Activated effector memory CD4-positive, alpha-beta T cell treated with Interleukin-2 at 50 U/mL for 16 hours (primary cell): ENCODE results near the gene RPL6.
"Not testable (repeated sequence)": the region's sequence is repeated elsewhere in the genome, so short reads cannot be mapped to it uniquely, and the experiment has no call there.

Experiments
- DNase-seq: peaks from one replicate; pipeline ENCODE4 v3.0.0-alpha.2; 2020

The RPL6 gene

DNA sequence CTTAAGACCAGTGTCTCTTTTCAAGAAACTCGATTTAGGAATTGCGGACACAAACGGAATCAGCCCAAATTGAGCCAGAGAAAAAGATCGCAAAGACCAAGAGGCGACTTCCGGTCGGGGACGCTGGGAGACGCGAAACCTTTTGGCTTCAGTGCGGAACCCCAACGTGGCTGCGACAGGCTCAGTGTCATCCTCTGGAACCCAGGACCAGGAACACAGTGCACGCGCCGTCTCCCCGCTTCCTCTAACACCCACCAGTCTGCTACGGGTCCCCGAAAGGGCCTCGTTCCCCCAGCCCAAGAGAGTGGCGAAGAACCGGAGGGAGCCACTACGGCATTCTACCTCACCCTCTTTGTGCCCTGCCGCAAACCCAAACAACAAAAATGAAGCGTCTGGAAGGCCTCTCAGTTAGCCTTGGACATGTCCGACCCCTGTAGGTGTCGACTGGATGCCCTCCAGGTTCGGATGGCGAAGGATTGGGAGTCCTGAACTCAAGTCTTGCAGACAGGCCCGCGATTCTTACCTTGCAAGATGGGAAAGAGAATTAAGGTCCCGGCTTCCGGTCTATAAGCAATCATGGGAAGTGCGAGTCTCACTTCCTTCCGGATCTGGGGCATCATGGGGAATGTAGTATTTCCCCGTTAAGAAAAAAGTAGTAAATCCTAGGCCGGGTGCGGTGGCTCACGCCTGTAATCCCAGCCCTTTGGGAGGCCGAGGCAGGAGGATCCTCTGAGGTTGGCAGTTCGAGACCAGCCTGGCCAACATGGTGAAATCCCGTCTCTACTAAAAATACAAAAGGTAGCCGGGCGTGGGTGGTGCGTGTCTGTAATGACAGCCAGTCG, at the start of gene RPL6:
RPL6 (minus strand) TSS at position 542 of the 842 bp plus-strand sequence. CDS start 949 bp downstream, outside the sequence.
- DNase-seq, result peak; percentile 69

DNA sequence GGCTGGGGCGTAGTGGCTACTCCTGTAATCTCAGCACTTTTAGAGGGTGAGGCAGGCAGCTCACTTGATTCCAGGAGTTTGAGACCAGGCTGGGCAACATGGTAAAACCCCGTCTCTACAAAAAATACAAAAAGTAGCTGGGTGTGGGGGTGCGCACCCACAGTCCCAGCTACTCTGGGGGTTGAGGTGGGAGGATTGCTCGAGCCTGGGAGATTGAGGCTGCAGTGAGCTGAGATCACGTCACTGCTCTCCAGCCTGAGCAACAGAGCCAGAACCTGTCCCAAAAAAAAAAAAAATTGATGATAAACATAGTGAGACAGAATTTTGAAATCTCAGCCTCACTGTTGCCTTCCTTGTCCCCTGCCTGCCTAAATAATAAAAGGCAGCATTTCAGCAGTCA, 49.3 kb upstream of the RPL6 start:
- no peak for DNase-seq

- DNase-seq, result no peak
Measured at GRCh38 chr12:112458330-112458729, 48.9 kb upstream of the RPL6 start.

DNA sequence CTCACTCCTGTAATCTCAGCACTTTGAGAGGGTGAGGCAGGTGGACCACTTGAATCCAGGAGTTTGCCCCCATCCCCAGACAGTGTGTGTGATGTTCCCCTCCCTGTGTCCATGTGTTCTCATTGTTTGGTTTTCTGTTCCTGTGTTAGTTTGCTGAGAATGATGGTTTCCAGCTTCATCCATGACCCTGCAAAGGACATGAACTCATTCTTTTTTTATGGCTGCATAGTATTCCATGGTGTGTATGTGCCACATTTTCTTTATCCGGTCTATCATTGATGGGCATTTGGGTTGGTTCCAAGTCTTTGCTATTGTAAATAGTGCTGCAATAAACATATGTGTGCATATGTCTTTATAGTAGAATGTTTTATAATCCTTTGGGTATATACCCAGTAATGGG, 47.7 kb upstream of the RPL6 start:
- DNase-seq, result not testable (repeated sequence)

DNA sequence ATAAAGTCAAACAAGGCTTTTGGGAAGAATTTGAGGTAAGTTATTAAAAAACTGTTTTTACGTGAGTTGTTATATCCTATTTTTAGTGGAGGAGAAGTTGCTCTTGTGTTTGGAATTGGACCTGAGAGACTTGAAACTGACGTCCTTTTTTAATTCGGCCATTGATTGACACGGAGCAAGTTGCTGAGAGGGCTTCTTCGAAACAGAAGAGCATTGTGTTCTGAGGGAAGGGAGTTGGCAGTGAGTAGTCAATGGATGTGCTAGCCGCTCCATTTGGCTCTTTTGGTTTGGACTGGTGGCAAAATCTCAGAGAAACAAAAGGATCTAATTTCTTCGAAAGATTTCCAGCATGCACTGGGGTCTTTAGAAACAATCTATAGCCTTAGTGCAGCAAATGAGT, 46.6 kb upstream of the RPL6 start:
- no peak for DNase-seq

GRCh38 chr12:112450725-112451124, 41.3 kb upstream of the RPL6 start:
- DNase-seq, result no peak

- not testable (repeated sequence) for DNase-seq
Measured at GRCh38 chr12:112448165-112448564, 38.8 kb upstream of the RPL6 start.

DNA sequence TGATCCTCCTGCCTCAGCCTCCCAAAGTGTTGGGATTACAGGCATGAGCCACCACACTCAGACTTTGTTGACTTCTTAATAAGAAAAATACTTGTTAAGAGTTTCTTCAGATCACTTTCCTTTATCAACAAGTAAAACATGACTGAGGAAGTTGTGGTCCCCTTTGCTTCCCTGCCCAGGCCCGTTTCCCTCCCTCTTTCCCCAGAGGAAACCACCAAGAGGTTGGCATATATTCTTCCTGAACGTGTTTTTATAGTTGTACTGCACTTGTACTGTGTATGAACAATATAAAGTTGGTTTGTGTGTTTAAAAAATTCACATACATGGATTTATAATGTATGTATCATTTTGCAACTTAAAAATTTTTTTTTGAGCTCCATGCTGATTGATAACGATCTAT, 37.7 kb upstream of the RPL6 start:
- no peak for DNase-seq

DNA sequence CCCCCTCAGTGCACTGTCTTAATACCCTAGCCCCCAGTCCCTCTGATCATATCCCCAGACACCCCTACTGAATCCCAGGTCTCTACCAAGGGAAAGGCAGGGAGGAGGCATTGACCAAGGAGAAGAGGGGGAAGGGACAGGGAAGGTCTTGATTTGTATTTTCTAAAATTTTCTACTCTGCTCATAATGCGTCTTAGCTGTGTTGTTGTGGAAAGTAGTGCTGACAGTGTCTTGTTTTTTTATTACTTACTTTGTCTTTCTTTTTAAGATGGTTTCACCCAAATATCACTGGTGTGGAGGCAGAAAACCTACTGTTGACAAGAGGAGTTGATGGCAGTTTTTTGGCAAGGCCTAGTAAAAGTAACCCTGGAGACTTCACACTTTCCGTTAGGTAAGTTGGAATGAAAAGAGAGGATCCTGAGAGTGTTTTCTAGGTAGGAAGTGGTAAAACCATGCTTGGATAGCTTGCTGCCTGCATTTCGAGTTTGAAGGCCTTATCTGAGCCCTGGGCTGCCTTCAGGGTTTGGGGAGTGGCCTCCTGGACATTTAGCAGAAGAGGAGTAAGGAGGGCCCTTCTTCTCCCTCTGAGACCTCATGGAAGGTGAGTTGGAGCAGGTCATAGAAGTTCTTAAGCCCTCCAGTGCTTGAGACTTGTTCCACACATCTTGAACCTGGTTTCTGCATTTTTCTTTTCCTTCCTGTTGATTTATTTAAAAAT, 36.8 kb upstream of the RPL6 start:
- no peak for DNase-seq

DNA sequence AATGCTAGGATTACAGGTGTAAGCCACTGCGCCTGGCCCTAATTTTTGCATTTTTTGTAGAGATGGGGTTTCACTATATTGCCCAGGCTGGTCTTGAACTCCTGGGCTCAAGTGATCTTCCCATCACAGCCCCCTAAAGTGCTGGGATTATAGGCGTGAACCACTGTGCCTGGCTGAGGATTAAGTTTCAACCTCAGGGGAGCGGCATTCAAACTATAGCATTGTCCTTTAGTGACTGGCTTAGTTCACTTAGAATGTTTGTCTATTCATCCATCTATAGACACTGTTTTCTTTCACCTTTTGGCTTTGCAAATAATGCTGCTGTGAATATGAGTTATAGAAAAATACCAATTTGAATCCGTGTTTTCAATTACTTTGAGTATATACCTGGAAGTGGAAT, 34.5 kb upstream of the RPL6 start:
- DNase-seq, result no peak

- not testable (repeated sequence) for DNase-seq
Measured at GRCh38 chr12:112440653-112441052, 31.2 kb upstream of the RPL6 start.

- no peak for DNase-seq
Measured at GRCh38 chr12:112439769-112440168, 30.4 kb upstream of the RPL6 start.

DNA sequence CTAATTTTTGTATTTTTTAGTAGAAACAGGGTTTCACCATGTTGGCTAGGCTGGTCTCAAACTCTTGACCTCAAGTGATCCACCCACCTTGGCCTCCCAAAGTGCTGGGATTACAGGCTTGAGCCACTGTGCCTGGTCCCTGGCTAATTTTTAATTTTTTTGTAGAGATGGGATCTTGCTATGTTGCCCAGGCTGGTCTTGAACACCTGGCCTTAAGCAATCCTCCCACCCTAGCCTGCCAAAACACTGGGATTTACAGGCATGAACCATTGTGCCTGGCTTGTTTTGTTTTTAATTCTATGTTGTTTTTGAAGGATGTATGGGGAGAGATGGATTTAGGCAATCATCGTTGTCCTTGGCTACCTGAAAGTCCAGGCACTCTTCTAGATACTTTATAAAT, 29.2 kb upstream of the RPL6 start:
- DNase-seq, result not testable (repeated sequence)

DNA sequence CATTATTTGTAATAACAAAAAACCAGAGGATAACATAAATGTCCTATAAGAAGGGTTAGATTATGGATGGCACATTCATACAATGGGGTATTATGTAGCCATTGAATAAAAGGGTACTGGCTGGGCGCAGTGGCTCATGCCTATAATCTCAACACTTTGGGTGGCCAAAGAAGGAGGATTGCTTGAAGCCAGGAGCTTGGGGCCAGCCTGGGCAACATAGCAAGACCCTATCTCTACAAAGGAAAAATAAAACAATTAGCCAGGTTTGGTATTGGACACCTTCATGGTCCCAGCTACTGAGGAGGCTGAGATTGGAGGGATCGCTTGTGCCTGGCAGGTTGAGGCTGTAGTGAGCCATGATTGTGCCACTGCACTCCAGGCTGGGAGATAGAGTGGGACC, 24.1 kb upstream of the RPL6 start:
- DNase-seq, result no peak

DNA sequence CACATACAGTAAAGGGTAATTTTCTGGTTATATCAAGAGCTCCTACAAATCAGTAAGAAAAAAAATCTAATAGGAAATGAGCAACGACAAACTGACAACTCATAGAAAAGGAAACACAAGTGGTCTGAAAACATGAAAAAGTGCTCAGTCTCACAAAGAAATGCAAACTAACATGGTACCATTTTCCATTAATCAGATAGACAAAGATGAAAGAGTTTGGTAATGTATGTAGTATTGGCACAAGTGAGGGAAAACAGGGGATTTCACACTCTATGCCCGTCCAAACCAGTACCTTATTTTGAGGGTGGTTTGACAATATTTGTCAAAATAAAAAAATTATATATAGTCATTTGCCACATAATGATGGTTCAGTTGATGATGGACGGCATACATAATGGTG, 22.6 kb upstream of the RPL6 start:
- DNase-seq, result no peak

DNA sequence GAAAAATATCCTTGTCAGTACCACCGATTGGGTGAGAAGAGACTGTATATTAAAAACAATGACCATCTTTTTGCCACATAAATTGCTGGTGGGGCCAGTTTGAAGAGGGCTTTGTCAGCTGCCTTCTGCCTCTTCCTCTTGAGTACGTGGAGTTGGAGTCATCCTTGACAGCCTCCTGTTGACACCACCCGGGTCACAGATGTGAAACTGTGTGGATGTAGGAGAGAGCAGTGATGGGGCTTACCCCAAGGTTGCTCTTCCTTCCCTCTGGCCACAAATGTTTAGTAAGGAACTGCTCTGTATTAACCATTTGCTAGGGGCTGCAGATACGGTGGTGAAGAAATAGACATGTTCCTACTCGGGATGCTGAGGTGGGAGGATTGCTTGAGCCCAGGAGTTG, 21.5 kb upstream of the RPL6 start:
- no peak for DNase-seq

DNA sequence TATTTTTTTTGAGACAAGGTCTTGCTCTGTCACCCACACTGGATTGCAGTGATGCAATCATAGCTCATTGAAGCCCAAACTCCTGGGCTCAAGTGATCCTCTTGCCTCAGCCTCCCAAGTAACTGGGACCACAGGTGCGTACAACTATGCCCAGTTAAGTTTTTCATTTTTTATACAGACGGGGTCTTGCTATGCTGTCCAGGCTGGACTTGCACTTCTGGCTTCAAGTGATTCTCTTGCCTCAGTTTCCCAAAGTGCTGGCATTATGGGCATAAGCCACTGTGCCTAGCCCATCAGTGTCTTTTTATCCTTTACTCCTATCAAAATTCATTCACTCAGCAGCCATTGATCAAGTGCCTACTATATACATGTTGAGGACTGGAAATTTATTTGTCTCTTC, 18.4 kb upstream of the RPL6 start:
- DNase-seq, result no peak

DNA sequence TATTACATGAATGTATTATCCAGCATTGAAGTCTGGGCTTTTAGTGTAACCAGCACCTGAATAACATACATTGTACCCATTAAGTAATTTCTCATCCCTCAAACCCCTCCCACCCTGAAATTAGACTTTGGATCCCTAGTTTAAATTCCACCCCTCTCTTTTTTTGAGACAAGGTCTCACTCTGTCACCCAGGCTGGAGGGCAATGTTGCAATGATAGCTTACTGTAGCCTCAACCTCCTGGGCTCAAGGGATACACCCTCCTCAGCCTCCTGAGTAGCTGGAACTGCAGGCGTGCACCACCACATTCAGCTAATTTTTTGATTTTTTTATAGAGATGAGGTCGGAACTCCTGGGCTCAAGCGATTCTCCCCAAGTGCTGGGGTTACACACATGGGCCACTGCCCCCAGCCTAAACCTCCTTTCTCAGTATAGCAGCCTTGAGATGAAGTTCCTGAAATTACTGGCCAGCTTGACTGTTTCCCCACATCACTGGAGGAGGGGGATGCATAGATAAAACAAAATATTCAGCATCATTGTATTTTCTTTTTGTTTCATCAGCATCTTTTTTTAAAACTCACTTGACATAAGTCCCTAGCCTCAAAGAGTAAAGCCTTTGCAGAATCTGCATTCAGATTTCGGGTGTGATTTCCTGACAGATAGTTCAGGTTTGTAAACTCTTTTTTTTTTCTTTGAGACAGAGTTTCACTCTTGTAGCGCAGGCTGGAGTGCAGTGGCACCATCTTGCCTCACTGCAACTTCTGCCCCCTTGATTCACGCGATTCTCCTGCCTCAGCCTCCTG, 16.4 kb upstream of the RPL6 start:
- DNase-seq, result no peak

DNA sequence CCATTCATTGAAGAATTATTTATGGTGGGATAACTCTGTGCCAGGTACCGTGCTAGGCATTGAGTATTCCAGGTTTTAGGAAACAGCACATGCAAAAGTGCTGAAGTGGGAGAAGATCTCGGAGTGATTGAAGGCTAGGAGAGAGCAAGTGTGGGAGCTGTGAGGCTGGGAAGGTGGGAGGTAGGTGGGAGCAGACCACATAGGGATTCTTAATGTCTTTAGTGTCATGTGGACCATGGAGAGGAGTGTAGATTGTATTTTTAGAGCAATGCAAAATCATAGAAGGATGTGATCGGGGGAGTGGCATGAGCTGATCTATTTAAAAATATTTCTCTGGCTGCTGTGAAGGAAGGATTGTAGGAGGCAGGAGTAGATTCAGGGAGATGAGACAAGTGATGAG, 14.7 kb upstream of the RPL6 start:
- DNase-seq, result no peak

DNA sequence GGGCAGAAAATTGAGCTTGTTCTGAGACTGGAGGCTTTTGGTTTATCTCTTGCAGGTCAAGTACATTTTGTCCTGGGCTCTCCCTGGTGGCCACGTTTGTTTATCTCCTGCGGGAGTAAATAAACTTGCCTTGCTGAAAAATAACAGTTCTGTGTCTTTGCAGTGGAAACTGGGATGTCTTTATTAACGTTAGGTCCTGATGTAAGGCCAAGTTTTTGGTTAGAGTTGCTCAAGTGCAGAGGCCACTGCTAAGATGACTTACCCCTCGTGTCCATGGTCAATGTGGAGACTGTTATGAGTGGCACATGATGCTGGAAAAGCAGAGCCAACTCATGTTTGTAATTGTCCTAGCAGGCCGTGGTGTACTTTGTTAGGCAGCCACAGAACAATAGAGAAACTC, 13.1 kb upstream of the RPL6 start:
- no peak for DNase-seq

DNA sequence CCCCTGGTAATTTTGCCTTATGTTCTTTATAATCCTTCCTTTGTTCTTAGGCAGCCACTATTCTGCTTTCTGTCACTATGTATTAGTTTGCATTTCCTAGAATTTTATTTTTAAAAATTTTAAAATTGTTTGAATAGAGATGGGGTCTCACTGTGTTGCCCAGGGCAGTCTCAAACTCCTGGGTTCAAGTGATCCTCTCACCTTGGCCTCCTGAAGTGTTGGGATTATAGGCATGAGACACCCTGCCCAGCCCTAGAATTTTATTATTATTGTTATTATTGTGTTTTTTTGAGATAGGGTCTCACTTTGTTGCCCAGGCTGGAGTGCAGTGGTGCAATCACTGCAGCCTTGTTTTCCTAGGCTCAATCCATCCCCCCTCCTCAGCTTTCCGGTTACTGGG, 12.0 kb upstream of the RPL6 start:
- no peak for DNase-seq

GRCh38 chr12:112420740-112421139, 11.3 kb upstream of the RPL6 start:
- DNase-seq, result no peak

GRCh38 chr12:112419297-112420133, 10.1 kb upstream of the RPL6 start:
- DNase-seq, result no peak
